ENCODE results near the gene RASA3. TPM values are rescaled to one million over a fixed set of nuclear protein-coding genes. Genes with fewer than 3 reads are reported as not detected.

RASA3 gene
- total and polyA plus RNA-seq, 2 of the 4 experiments (the other 2 are of a cell fraction), result 21.0 to 31.4 TPM

GRCh38 chr13:114126789-114127472, 5.5 kb downstream of the RASA3 start:
- H2AK9ac ChIP-seq (replicated peaks; ENCODE audit: low read depth, low read length, poor library complexity), result peak overlapping the region; percentile 39
- 0 out of 2 replicates have a peak, but pooled peaks cover 3% of the 10 kb centered on the region for H3K36me3 ChIP-seq (ENCODE audit: control insufficient read depth, insufficient read depth, low read length)
- peak overlapping the region; percentile 41 for H2BK5ac ChIP-seq (ENCODE audit: low read depth, low read length, poor library complexity, severe bottlenecking)
- peak overlapping the region; percentile 49; the same call in 1 of the 2 replicates for H3K14ac ChIP-seq (replicated peaks; ENCODE audit: low read depth, low read length)
- H2BK120ac ChIP-seq (ENCODE audit: low read depth, low read length), result peak overlapping the region; percentile 6; the same call in 1 of the 2 replicates
- no peak overlapping the region for H4K5ac ChIP-seq (ENCODE audit: low read depth, low read length)
- H3K4ac ChIP-seq (ENCODE audit: low read depth, low read length), result peak overlapping the region; percentile 71
- ChIA-PET CTCF (no interaction called here), POLR2A (ENCODE audit: unreplicated experiment) (no interaction called here)
- H3K27ac ChIP-seq (ENCODE audit: insufficient read depth, low read length), result peak overlapping the region; percentile 27; the same call in 1 of the 2 replicates
- BruUV-seq (replicated peaks), result no TSS peak
- H3K56ac ChIP-seq (ENCODE audit: extremely low read depth, insufficient read depth, low read length), result no peak overlapping the region
- DNase-seq (no peak), ATAC-seq (ENCODE audit: low read depth) (no peak)
- H3K27me3 ChIP-seq (ENCODE audit: control insufficient read depth, insufficient read depth, low read length), result no peaks in the 10 kb centered on the region
- no peak overlapping the region for H2BK20ac ChIP-seq (ENCODE audit: low read depth, low read length)
- peaks cover 34% of the 10 kb centered on the region for H3K4me1 ChIP-seq (ENCODE audit: control insufficient read depth, insufficient read depth, low read length)
- H3K9me1 ChIP-seq (ENCODE audit: insufficient read depth, low read length), result peaks cover 29% of the 10 kb centered on the region
- H3K4me2 ChIP-seq (ENCODE audit: low read depth, low read length), result no peak overlapping the region
- no peak overlapping the region for H3K18ac ChIP-seq (ENCODE audit: low read depth, low read length)
- 97% methylated on average over 13 of the region's 21 CpGs; no CpG with 5 or more reads in 1 of the 2 experiments for WGBS, 2 experiments (ENCODE audit: extremely low coverage in 2 of 2, insufficient read length in 1 of 2)
- peaks cover 8 to 50% of the 10 kb centered on the region in 2 experiments for H3K79me1 ChIP-seq (ENCODE audit: low read depth in 1 of 2, low read length in 2 of 2)
- TF ChIP-seq CTCF (conservative IDR thresholded peaks at IDR 0.05; ENCODE audit: low read depth, low read length) (no peak), RCOR1 (IDR thresholded peaks at IDR 0.05; ENCODE audit: insufficient replicate concordance, low read length) (no peak), POLR2A (IDR thresholded peaks at IDR 0.05; ENCODE audit: low read depth, low read length) (no peak), CEBPB (IDR thresholded peaks at IDR 0.05; ENCODE audit: low read depth, low read length) (no peak), MAFK (IDR thresholded peaks at IDR 0.05; ENCODE audit: low read depth, low read length) (no peak), MXI1 (IDR thresholded peaks at IDR 0.05; ENCODE audit: borderline replicate concordance, low read depth, low read length) (no peak), MAZ (IDR thresholded peaks at IDR 0.05; ENCODE audit: borderline replicate concordance, low read depth, low read length) (no peak), RFX5 (IDR thresholded peaks at IDR 0.05; ENCODE audit: low read depth, low read length) (no peak), CHD1 (IDR thresholded peaks at IDR 0.05; ENCODE audit: low read depth, low read length) (no peak), BHLHE40 (IDR thresholded peaks at IDR 0.05; ENCODE audit: low read depth, low read length) (no peak)
- TF ChIP-seq, protein P1, sequence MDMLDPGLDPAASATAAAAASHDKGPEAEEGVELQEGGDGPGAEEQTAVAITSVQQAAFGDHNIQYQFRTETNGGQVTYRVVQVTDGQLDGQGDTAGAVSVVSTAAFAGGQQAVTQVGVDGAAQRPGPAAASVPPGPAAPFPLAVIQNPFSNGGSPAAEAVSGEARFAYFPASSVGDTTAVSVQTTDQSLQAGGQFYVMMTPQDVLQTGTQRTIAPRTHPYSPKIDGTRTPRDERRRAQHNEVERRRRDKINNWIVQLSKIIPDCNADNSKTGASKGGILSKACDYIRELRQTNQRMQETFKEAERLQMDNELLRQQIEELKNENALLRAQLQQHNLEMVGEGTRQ (IDR thresholded peaks at IDR 0.05; ENCODE audit: low read depth, low read length), result no peak
- peak overlapping the region; percentile 52; the same call in 1 of the 2 replicates for H3K23ac ChIP-seq (ENCODE audit: low read depth, low read length)
- no peak overlapping the region for H2BK15ac ChIP-seq (ENCODE audit: low read depth, low read length)
- no peak overlapping the region for H2AFZ ChIP-seq (replicated peaks; ENCODE audit: low read length, poor library complexity)
- dilution Hi-C loops (cut with HindIII; ENCODE audit: low sequenced_read_pairs, unreplicated experiment), result no loop called here
- H4K20me1 ChIP-seq (ENCODE audit: insufficient read depth, low read length), result peaks cover 78% of the 10 kb centered on the region
- no peak overlapping the region for H3K4me3 ChIP-seq (ENCODE audit: insufficient read depth, low read depth, low read length)
- H4K8ac ChIP-seq (ENCODE audit: low read depth in 2 of 2, low read length in 2 of 2), result peak overlapping the region in 1 of 2 experiments; percentile 20; a peak in 1 of 4 replicates
- peak overlapping the region; percentile 22 for H2AK5ac ChIP-seq (ENCODE audit: low read depth, low read length)
- peak overlapping the region; percentile 3; the same call in 1 of the 2 replicates for H4K91ac ChIP-seq (ENCODE audit: insufficient read depth, low read depth, low read length)
- in situ Hi-C loops (cut with MboI; ENCODE audit: low sequenced_read_pairs), result no loop called here
- intact Hi-C loops (cut with micrococcal nuclease), result no loop called here
- no peak overlapping the region for H3K9ac ChIP-seq (ENCODE audit: low read depth, low read length)
- H3K9me3 ChIP-seq (ENCODE audit: control insufficient read depth, insufficient read depth, low read length), result no peaks in the 10 kb centered on the region

Data from IMR-90 (cell line).